Measurements from ENCODE around the gene RCSD1. TPM values are rescaled to one million over a fixed set of nuclear protein-coding genes. Genes with fewer than 3 reads are reported as not detected.

Gene RCSD1
- total and polyA plus RNA-seq, 2 donors (not counting 3 experiments of a cell fraction or from before 2014, with no cell fraction given) = 0.08 to 1.00 TPM

- DNase-seq (ENCODE audit: low read depth, low spot score) (no peak), FAIRE-seq (no peak)
- no peak overlapping the region for H3K4me3 ChIP-seq (replicated peaks in 1 of 3; ENCODE audit: insufficient read depth in 1 of 3, low read depth in 1 of 3, low read length in 3 of 3)
- CTCF ChIA-PET = interaction anchor here (2.6 kb wide), 1 partner anchor 15 kb away, joined by 8 read pairs; no protein-coding TSS in a partner anchor
- H3K79me2 ChIP-seq (ENCODE audit: control insufficient read depth, insufficient read depth, low read length) = no peaks in the 10 kb centered on the region
- H3K9ac ChIP-seq (replicated peaks; ENCODE audit: extremely low read depth, insufficient read depth, low read length) = no peak overlapping the region
- no peaks in the 10 kb centered on the region for H3K9me3 ChIP-seq (replicated peaks; ENCODE audit: control insufficient read depth, insufficient read depth, low read length)
- intact Hi-C loops (cut with micrococcal nuclease) = no loop called here
- peaks cover 3 to 7% of the 10 kb centered on the region in 2 experiments for H3K27me3 ChIP-seq (ENCODE audit: control insufficient read depth in 2 of 2, insufficient read depth in 2 of 2, low read length in 2 of 2)
- H4K20me1 ChIP-seq (replicated peaks; ENCODE audit: control insufficient read depth, extremely low read depth, insufficient read depth, low read length) = no peaks in the 10 kb centered on the region
- BruUV-seq (replicated peaks) = no TSS peak
- H2AFZ ChIP-seq (ENCODE audit: low read depth, low read length) = no peak overlapping the region
- H3K4me2 ChIP-seq (ENCODE audit: insufficient read depth, low read length) = no peak overlapping the region
- H3K9me1 ChIP-seq (replicated peaks; ENCODE audit: control insufficient read depth, extremely low read depth, insufficient read depth, low read length) = no peaks in the 10 kb centered on the region
- TF ChIP-seq MAX (IDR thresholded peaks at IDR 0.05; ENCODE audit: insufficient read depth, insufficient read length) (no peak), JUN (IDR thresholded peaks at IDR 0.05; ENCODE audit: borderline replicate concordance, insufficient read depth, insufficient read length, low read depth) (no peak), EZH2 (IDR thresholded peaks at IDR 0.05; ENCODE audit: borderline replicate concordance, low read depth, low read length, severe bottlenecking) (no peak)
- dilution Hi-C loops (cut with MboI; ENCODE audit: extremely low pct_ligation_motif_present, low sequenced_read_pairs) = no loop called here
- POLR2A ChIA-PET = no interaction called here
- H3K36me3 ChIP-seq (ENCODE audit: control insufficient read depth in 2 of 2, extremely low read depth in 1 of 2, insufficient read depth in 2 of 2, low read length in 2 of 2) = no peaks in the 10 kb centered on the region
- no peak overlapping the region for H3K27ac ChIP-seq (ENCODE audit: insufficient read depth, low read depth, low read length)
- H3K4me1 ChIP-seq (ENCODE audit: control insufficient read depth, extremely low read depth, insufficient read depth, low read length) = no peaks in the 10 kb centered on the region
Measured at GRCh38 chr1:167672831-167673230, 42.8 kb downstream of the RCSD1 start.

GRCh38 chr1:167673265-167673664, 43.2 kb downstream of the RCSD1 start:
- CTCF ChIA-PET = interaction anchor here (0.9 to 2.6 kb wide), 2 partner anchors 15 to 18 kb away, joined by 3 to 8 read pairs; no protein-coding TSS in a partner anchor
- FAIRE-seq = no peak
- dilution Hi-C loops (cut with MboI; ENCODE audit: extremely low pct_ligation_motif_present, low sequenced_read_pairs) = no loop called here

More at GRCh38 chr1:167673265-167673664, 43.2 kb downstream of the RCSD1 start:
- no peaks in the 10 kb centered on the region for H4K20me1 ChIP-seq (replicated peaks; ENCODE audit: control insufficient read depth, extremely low read depth, insufficient read depth, low read length)
- H3K9ac ChIP-seq (replicated peaks; ENCODE audit: extremely low read depth, insufficient read depth, low read length) = no peak overlapping the region
- no TSS peak for BruUV-seq (replicated peaks)
- no peaks in the 10 kb centered on the region for H3K36me3 ChIP-seq (ENCODE audit: control insufficient read depth in 2 of 2, extremely low read depth in 1 of 2, insufficient read depth in 2 of 2, low read length in 2 of 2)
- peaks cover 3 to 7% of the 10 kb centered on the region in 2 experiments for H3K27me3 ChIP-seq (ENCODE audit: control insufficient read depth in 2 of 2, insufficient read depth in 2 of 2, low read length in 2 of 2)
- DNase-seq (ENCODE audit: low read depth, low spot score) = no peak
- POLR2A ChIA-PET = no interaction called here
- no peaks in the 10 kb centered on the region for H3K9me3 ChIP-seq (replicated peaks; ENCODE audit: control insufficient read depth, insufficient read depth, low read length)
- H3K4me1 ChIP-seq (ENCODE audit: control insufficient read depth, extremely low read depth, insufficient read depth, low read length) = no peaks in the 10 kb centered on the region
- H3K4me3 ChIP-seq (replicated peaks in 1 of 3; ENCODE audit: insufficient read depth in 1 of 3, low read depth in 1 of 3, low read length in 3 of 3) = no peak overlapping the region
- TF ChIP-seq POLR2A (IDR thresholded peaks at IDR 0.05; ENCODE audit: low read depth, low read length) (no peak), MYC (IDR thresholded peaks at IDR 0.05; ENCODE audit: low read depth, low read length) (no peak), CTCF (IDR thresholded peaks at IDR 0.05; ENCODE audit: extremely low read depth in 1 of 2, insufficient read depth in 1 of 2, low read depth in 1 of 2, low read length in 2 of 2) (no peak)
- H3K79me2 ChIP-seq (ENCODE audit: control insufficient read depth, insufficient read depth, low read length) = no peaks in the 10 kb centered on the region
- no peak overlapping the region for H3K27ac ChIP-seq (ENCODE audit: insufficient read depth, low read depth, low read length)
- intact Hi-C loops (cut with micrococcal nuclease) = no loop called here
- H2AFZ ChIP-seq (ENCODE audit: low read depth, low read length) = no peak overlapping the region
- H3K9me1 ChIP-seq (replicated peaks; ENCODE audit: control insufficient read depth, extremely low read depth, insufficient read depth, low read length) = no peaks in the 10 kb centered on the region
- H3K4me2 ChIP-seq (ENCODE audit: insufficient read depth, low read length) = no peak overlapping the region
